Thyroid gland (tissue), 4 donors: ENCODE data around the gene NPC1. TPM values are rescaled to one million over a fixed set of nuclear protein-coding genes. Genes with fewer than 3 reads are reported as not detected.

Experiments
- DNase-seq, 2 donors: peaks; one replicate each; pipeline ENCODE4 v3.0.0-alpha.2; 2019
- H3K27ac ChIP-seq, 3 donors: fragments of 200-600 bp; sonication (generic); 1 replicate in 2 of 3; 2 replicates in 1 of 3; pipeline ENCODE4 v1.5.1; 2016 to 2019; ENCODE audit warnings: mild to moderate bottlenecking in 1 of 3, moderate library complexity in 1 of 3
- H3K27me3 ChIP-seq: fragments of 200-600 bp; sonication (generic); one replicate; pipeline ENCODE4 v1.5.1; 2019
- H3K36me3 ChIP-seq, 2 donors: fragments of 200-600 bp; sonication (generic); one replicate each; pipeline ENCODE4 v1.5.1; 2016 to 2019
- H3K4me1 ChIP-seq, 2 donors: fragments of 200-600 bp; sonication (generic); one replicate each; pipeline ENCODE4 v1.5.1; 2017 to 2019
- H3K4me3 ChIP-seq, 3 donors: fragments of 200-600 bp; sonication (generic); replicated peaks in 1 of 3; 1 replicate in 2 of 3; 2 replicates in 1 of 3; pipeline ENCODE4 v1.5.1; 2016; ENCODE audit warnings: mild to moderate bottlenecking in 1 of 3
- H3K9me3 ChIP-seq: fragments of 200-600 bp; sonication (generic); one replicate; pipeline ENCODE4 v1.5.1; 2017
- CTCF ChIP-seq, 6 experiments: fragments of 200-600 bp in 3 of 6; fragments of 450-650 bp in 3 of 6; sonication (generic) in 3 of 6; IDR thresholded peaks; one replicate each; pipeline ENCODE4 v1.5.1; 2016 to 2019; ENCODE audit warnings: antibody characterized with exemption in 6 of 6, mild to moderate bottlenecking in 2 of 6, inconsistent platforms in 1 of 6, moderate library complexity in 1 of 6
- POLR2A ChIP-seq, 2 donors: fragments of 450-650 bp; IDR thresholded peaks; one replicate each; pipeline ENCODE4 v1.6.1; 2017; ENCODE audit warnings: antibody characterized with exemption in 2 of 2, mild to moderate bottlenecking in 2 of 2, moderate library complexity in 1 of 2
- WGBS, 2 donors: methylation state at CpG; one replicate each; pipeline ENCODE4 v1.1.5; 2017; 5-methylcytosine and 5-hydroxymethylcytosine counted together
- intact Hi-C: fragments of 100-400 bp; cut with DNase I; formaldehyde crosslinking; loops from one replicate; pipeline ENCODE4 v1.15.1; 2023
- total RNA-seq, 4 donors: library from RNA; depleted of rRNA; stranded (reverse); fragments of >200 nt; gene quantifications; one replicate each; pipeline ENCODE4 v1.2.3, GENCODE V29; 2016

Gene NPC1
- 10 to 100 TPM; 32.8 to 68.6 (median 42.0) TPM for total RNA-seq

DNA sequence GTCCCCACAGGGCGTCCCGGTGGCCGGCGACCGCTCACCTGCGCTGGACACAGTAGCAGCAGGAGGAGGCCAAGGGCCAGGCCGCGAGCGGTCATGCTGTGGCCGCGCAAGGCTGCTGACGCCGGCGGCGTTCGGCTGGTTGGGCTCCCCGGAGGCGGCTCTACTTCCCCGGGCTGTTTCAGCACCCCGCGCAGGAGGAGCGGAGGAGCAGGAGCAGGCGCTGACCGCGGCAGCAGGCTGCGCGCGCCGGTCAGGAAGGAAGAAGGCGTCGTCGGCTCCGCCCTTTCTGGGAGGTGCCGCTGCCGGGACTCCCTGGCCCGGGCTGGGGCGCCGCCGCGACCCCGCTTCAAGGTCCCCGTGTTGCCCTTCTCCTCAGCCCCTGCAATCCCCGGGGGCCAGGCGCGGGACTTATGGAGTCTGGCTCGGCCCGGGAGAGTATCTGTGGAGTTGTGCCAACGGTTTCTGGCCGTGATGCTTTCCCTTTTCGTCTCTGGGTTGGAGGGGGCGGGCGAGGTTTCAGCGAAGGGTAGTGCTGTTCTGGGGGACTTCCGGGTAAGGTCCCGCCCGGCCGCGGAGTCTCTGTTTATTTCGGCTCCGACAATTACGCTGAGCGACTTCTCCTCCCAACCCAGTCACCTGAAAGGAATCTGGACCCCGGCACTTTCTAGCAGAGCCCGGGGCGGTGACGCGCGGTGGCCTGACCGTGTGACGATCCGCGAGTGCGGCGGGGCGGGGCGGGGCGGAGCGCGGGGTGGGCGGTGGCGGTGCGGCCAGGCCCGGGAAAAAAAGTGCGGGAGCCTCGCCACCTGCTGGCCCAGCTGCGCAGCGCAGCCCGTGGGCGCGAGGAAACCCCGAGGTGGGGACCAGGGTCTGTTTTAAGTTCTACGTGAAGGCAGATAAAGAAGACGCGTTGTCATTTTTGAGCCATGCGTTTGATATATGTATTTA lies at the start of gene NPC1:
NPC1 (minus strand) TSS at position 258 of the 948 bp plus-strand sequence; CDS start at position 95, 163 bp downstream.
- H3K4me3 ChIP-seq: peak within 1 kb of the TSS; percentile 53 to 93 (median 60)
- peak; percentile 94 to 95 for DNase-seq
- TF ChIP-seq CTCF (IDR thresholded peaks at IDR 0.05) (peak; percentile 63 to 98 (median 87)), POLR2A (IDR thresholded peaks at IDR 0.05) (peak in 1 of 2 donors; percentile 94)
- no peaks in the 10 kb centered on the region for H3K27me3 ChIP-seq
- intact Hi-C loops: loop anchor here (5.0 kb wide), 2 partner anchors 69 to 84 kb away; partner anchors contain the start of gene RMC1
- peaks cover 12 to 23% of the 10 kb centered on the region in 2 donors for H3K4me1 ChIP-seq
- H3K27ac ChIP-seq: peak within 1 kb of the TSS; percentile 99 to 100 (median 99)
- no peaks in the 10 kb centered on the region for H3K9me3 ChIP-seq
- WGBS, 2 donors: 0% methylated on average over 9 to 21 of the region's 95 CpGs
- no peaks in the 10 kb centered on the region for H3K36me3 ChIP-seq

GRCh38 chr18:23636071-23636399 lies 49.7 kb upstream of the NPC1 start:
- TF ChIP-seq CTCF (IDR thresholded peaks at IDR 0.05) (no peak), POLR2A (IDR thresholded peaks at IDR 0.05) (no peak)
- Histone ChIP-seq H3K9me3 (no peaks in the 10 kb centered on the region), H3K4me3 (no peak overlapping the region), H3K27ac (no peak overlapping the region), H3K4me1 (no peaks in the 10 kb centered on the region), H3K27me3 (no peaks in the 10 kb centered on the region), H3K36me3 (no peaks in the 10 kb centered on the region)
- intact Hi-C loops: no loop called here
- DNase-seq: no peak
- 96 to 97% methylated on average over 3 of the region's 3 CpGs for WGBS, 2 donors

GRCh38 chr18:23635283-23636070 lies 49.2 kb upstream of the NPC1 start:
- TF ChIP-seq POLR2A (IDR thresholded peaks at IDR 0.05) (no peak), CTCF (IDR thresholded peaks at IDR 0.05) (no peak)
- Histone ChIP-seq H3K9me3 (no peaks in the 10 kb centered on the region), H3K36me3 (no peaks in the 10 kb centered on the region), H3K27me3 (no peaks in the 10 kb centered on the region), H3K4me1 (no peaks in the 10 kb centered on the region), H3K27ac (no peak overlapping the region), H3K4me3 (no peak overlapping the region)
- 83 to 88% methylated on average over 6 of the region's 6 CpGs for WGBS, 2 donors
- intact Hi-C loops: no loop called here
- no peak for DNase-seq

DNA sequence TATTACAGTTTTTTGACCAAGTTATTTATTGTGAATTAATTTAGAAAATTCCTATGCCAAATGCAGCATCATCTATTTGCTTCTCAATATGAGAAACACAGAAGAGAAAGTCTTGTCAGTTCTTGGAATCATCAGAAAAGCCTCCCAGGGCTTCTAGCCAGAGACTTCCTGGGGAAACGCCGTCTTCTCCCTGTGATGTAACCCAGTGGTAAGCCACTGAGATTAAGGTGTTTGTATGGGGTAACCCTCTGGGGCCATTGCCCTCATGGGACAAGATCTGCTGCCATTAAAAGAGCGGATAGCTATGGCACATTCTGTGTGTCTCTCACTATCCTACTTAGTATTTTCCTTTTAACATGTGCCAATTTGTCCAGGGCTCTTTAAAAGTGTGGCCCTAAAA lies 48.4 kb upstream of the NPC1 start:
- TF ChIP-seq POLR2A (IDR thresholded peaks at IDR 0.05): no peak
- TF ChIP-seq CTCF (IDR thresholded peaks at IDR 0.05): no peak
- H3K4me1 ChIP-seq: no peaks in the 10 kb centered on the region
- WGBS, 2 donors: 73 to 79% methylated on average over 3 of the region's 3 CpGs
- intact Hi-C loops: no loop called here
- H3K4me3 ChIP-seq: no peak overlapping the region
- no peaks in the 10 kb centered on the region for H3K9me3 ChIP-seq
- H3K27ac ChIP-seq: no peak overlapping the region
- no peaks in the 10 kb centered on the region for H3K27me3 ChIP-seq
- H3K36me3 ChIP-seq: no peaks in the 10 kb centered on the region
- DNase-seq: no peak
